Suprapubic skin (tissue), 3 donors: ENCODE data around the gene GRID1.

Experiments used
- CTCF ChIP-seq, 2 donors: fragments of 200-600 bp in 1 of 2; fragments of 450-650 bp in 1 of 2; sonication (generic) in 1 of 2; IDR thresholded peaks; one replicate each; pipeline ENCODE4 v1.5.1; 2016 to 2019; ENCODE audit warnings: antibody characterized with exemption in 2 of 2, mild to moderate bottlenecking in 1 of 2, moderate library complexity in 1 of 2
- POLR2A ChIP-seq, 2 donors: fragments of 450-650 bp; IDR thresholded peaks; one replicate each; pipeline ENCODE4 v1.6.1; 2017; ENCODE audit warnings: antibody characterized with exemption in 2 of 2, mild to moderate bottlenecking in 2 of 2, moderate library complexity in 2 of 2

GRCh38 chr10:86287966-86288579 lies 78.5 kb downstream of the GRID1 start:
- TF ChIP-seq CTCF (IDR thresholded peaks at IDR 0.05), result no peak
- TF ChIP-seq POLR2A (IDR thresholded peaks at IDR 0.05), result no peak
